ENCODE results near the gene GPC5. TPM values are rescaled to one million over a fixed set of nuclear protein-coding genes. Genes with fewer than 3 reads are reported as not detected.
A peak's percentile ranks its signal among the peaks of the same experiment; 100 is the strongest.
"Not testable (repeated sequence)": the region's sequence is repeated elsewhere in the genome, so short reads cannot be mapped to it uniquely, and the experiment has no call there.

The GPC5 gene
- total RNA-seq, 1 donor from 2014 or later: 6.3 TPM

GRCh38 chr13:91397595-91397994 lies 826 bp upstream of the GPC5 start:
- no peaks in the 10 kb centered on the region for H3K9me3 ChIP-seq (ENCODE audit: control insufficient read depth in 3 of 3, low read length in 3 of 3)
- no peak overlapping the region for H3K27ac ChIP-seq (ENCODE audit: low read depth, low read length)
- H3K36me3 ChIP-seq (ENCODE audit: control insufficient read depth in 3 of 3, insufficient read depth in 3 of 3, low read length in 3 of 3): no peaks in the 10 kb centered on the region
- H3K9ac ChIP-seq (ENCODE audit: low read depth in 1 of 3, low read length in 3 of 3): no peak overlapping the region
- H3K4me1 ChIP-seq (ENCODE audit: control insufficient read depth in 3 of 3, insufficient read depth in 3 of 3, low read length in 3 of 3): peaks cover 8 to 13% (median 11%) of the 10 kb centered on the region in 3 donors
- no peak overlapping the region for H3K4me3 ChIP-seq (ENCODE audit: low read length in 3 of 3)
- H3K27me3 ChIP-seq (ENCODE audit: control insufficient read depth in 3 of 3, insufficient read depth in 3 of 3, low read length in 3 of 3): peaks cover 26 to 34% (median 30%) of the 10 kb centered on the region in 3 donors

GRCh38 chr13:91399189-91400062 lies 1.0 kb downstream of the GPC5 start:
- H3K27ac ChIP-seq (ENCODE audit: low read depth, low read length): no peak overlapping the region
- peaks cover 8 to 13% (median 11%) of the 10 kb centered on the region in 3 donors for H3K4me1 ChIP-seq (ENCODE audit: control insufficient read depth in 3 of 3, insufficient read depth in 3 of 3, low read length in 3 of 3)
- H3K36me3 ChIP-seq (ENCODE audit: control insufficient read depth in 3 of 3, insufficient read depth in 3 of 3, low read length in 3 of 3): no peaks in the 10 kb centered on the region
- no peak overlapping the region for H3K9ac ChIP-seq (ENCODE audit: low read depth in 1 of 3, low read length in 3 of 3)
- H3K9me3 ChIP-seq (ENCODE audit: control insufficient read depth in 3 of 3, low read length in 3 of 3): no peaks in the 10 kb centered on the region
- H3K27me3 ChIP-seq (ENCODE audit: control insufficient read depth in 3 of 3, insufficient read depth in 3 of 3, low read length in 3 of 3): peaks cover 23 to 39% (median 29%) of the 10 kb centered on the region in 3 donors
- peak overlapping the region in 2 of 3 donors; percentile 60 to 66 for H3K4me3 ChIP-seq (ENCODE audit: low read length in 3 of 3)

- Histone ChIP-seq H3K36me3 (ENCODE audit: control insufficient read depth in 3 of 3, insufficient read depth in 3 of 3, low read length in 3 of 3) (no peaks in the 10 kb centered on the region), H3K9me3 (ENCODE audit: control insufficient read depth in 3 of 3, low read length in 3 of 3) (no peaks in the 10 kb centered on the region), H3K27me3 (ENCODE audit: control insufficient read depth in 3 of 3, insufficient read depth in 3 of 3, low read length in 3 of 3) (peaks cover 23 to 33% (median 23%) of the 10 kb centered on the region in 3 donors), H3K9ac (ENCODE audit: low read depth in 1 of 3, low read length in 3 of 3) (no peak overlapping the region), H3K27ac (ENCODE audit: low read depth, low read length) (no peak overlapping the region), H3K4me1 (ENCODE audit: control insufficient read depth in 3 of 3, insufficient read depth in 3 of 3, low read length in 3 of 3) (peaks cover 8 to 13% (median 11%) of the 10 kb centered on the region in 3 donors), H3K4me3 (ENCODE audit: low read length in 3 of 3) (no peak overlapping the region)
Observed at GRCh38 chr13:91400063-91400399, 1.6 kb downstream of the GPC5 start.

DNA sequence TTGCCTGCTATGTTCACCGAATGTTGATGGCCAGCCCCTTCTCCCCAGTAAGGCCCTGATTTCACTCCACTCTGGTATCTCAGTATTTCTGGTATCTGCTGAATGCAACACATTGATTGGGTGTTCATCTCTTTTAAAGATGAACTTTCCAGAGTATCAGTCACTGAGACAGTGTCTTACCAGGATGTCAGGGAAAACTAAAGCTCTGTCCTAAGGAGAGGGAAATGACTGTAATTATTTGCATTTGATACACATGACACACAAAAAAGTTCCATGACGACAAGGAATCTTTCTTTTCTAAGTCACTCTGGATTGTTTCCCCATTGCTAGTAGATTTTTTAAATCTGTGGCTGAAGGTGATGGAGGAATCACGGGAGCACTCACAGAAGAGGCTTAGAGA lies 2.2 kb downstream of the GPC5 start:
- H3K9me3 ChIP-seq (ENCODE audit: control insufficient read depth in 3 of 3, low read length in 3 of 3): no peaks in the 10 kb centered on the region
- no peak overlapping the region for H3K9ac ChIP-seq (ENCODE audit: low read depth in 1 of 3, low read length in 3 of 3)
- peaks cover 22 to 33% (median 23%) of the 10 kb centered on the region in 3 donors for H3K27me3 ChIP-seq (ENCODE audit: control insufficient read depth in 3 of 3, insufficient read depth in 3 of 3, low read length in 3 of 3)
- no peaks in the 10 kb centered on the region for H3K36me3 ChIP-seq (ENCODE audit: control insufficient read depth in 3 of 3, insufficient read depth in 3 of 3, low read length in 3 of 3)
- H3K4me1 ChIP-seq (ENCODE audit: control insufficient read depth in 3 of 3, insufficient read depth in 3 of 3, low read length in 3 of 3): peaks cover 8 to 13% (median 11%) of the 10 kb centered on the region in 3 donors
- no peak overlapping the region for H3K27ac ChIP-seq (ENCODE audit: low read depth, low read length)
- H3K4me3 ChIP-seq (ENCODE audit: low read length in 3 of 3): no peak overlapping the region

GRCh38 chr13:91401920-91402319 lies 3.5 kb downstream of the GPC5 start:
- peaks cover 8 to 13% (median 11%) of the 10 kb centered on the region in 3 donors for H3K4me1 ChIP-seq (ENCODE audit: control insufficient read depth in 3 of 3, insufficient read depth in 3 of 3, low read length in 3 of 3)
- H3K9me3 ChIP-seq (ENCODE audit: control insufficient read depth in 3 of 3, low read length in 3 of 3): no peaks in the 10 kb centered on the region
- H3K36me3 ChIP-seq (ENCODE audit: control insufficient read depth in 3 of 3, insufficient read depth in 3 of 3, low read length in 3 of 3): no peaks in the 10 kb centered on the region
- no peak overlapping the region for H3K27ac ChIP-seq (ENCODE audit: low read depth, low read length)
- peaks cover 20 to 33% (median 23%) of the 10 kb centered on the region in 3 donors for H3K27me3 ChIP-seq (ENCODE audit: control insufficient read depth in 3 of 3, insufficient read depth in 3 of 3, low read length in 3 of 3)
- no peak overlapping the region for H3K9ac ChIP-seq (ENCODE audit: low read depth in 1 of 3, low read length in 3 of 3)
- no peak overlapping the region for H3K4me3 ChIP-seq (ENCODE audit: low read length in 3 of 3)

DNA sequence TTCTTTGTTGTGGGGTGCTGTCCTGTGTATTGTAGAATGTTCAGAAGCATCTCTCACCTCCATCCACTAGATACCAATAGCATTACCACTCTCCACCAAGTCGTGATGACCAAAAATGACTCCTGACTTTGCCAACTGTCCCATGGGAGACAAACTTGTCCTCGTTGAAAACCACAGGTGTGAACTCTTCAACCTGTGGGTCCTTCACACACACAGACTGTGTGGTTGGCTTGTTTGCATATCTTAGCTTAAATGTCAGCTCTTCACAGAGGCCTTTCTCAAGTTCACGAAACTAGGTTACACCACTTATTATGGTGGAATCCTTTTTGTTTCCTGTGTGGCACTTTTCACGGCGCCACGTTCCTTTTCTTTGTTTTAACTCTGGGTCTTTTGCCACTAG lies 6.8 kb downstream of the GPC5 start:
- H3K36me3 ChIP-seq (ENCODE audit: control insufficient read depth in 3 of 3, insufficient read depth in 3 of 3, low read length in 3 of 3): no peaks in the 10 kb centered on the region
- H3K27ac ChIP-seq (ENCODE audit: low read depth, low read length): no peak overlapping the region
- no peaks in the 10 kb centered on the region for H3K9me3 ChIP-seq (ENCODE audit: control insufficient read depth in 3 of 3, low read length in 3 of 3)
- H3K9ac ChIP-seq (ENCODE audit: low read depth in 1 of 3, low read length in 3 of 3): no peak overlapping the region
- peaks cover 2 to 15% (median 9%) of the 10 kb centered on the region in 3 donors for H3K27me3 ChIP-seq (ENCODE audit: control insufficient read depth in 3 of 3, insufficient read depth in 3 of 3, low read length in 3 of 3)
- no peak overlapping the region for H3K4me3 ChIP-seq (ENCODE audit: low read length in 3 of 3)
- no peaks in the 10 kb centered on the region for H3K4me1 ChIP-seq (ENCODE audit: control insufficient read depth in 3 of 3, insufficient read depth in 3 of 3, low read length in 3 of 3)

DNA sequence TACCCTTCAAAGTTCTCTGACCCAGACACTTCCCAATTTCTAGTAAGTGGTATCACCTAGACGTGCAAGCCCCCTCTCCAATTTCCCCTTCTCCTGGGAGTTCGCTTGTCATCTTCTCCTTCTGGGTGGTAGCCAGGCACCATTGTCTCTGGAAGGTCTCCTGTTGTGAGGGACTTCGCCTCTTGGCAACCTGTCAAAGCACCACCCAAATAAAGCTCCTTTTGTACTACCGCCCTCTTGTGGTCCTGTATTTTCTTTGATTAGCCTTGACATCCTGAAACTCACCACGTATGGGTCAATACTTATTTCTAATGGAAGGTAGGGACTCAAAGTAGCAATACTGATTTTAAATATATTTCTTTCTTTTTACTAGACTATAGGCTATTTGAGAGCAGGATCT lies 8.2 kb downstream of the GPC5 start:
- Histone ChIP-seq H3K9ac (ENCODE audit: low read depth in 1 of 3, low read length in 3 of 3) (no peak overlapping the region), H3K27ac (ENCODE audit: low read depth, low read length) (no peak overlapping the region), H3K4me1 (ENCODE audit: control insufficient read depth in 3 of 3, insufficient read depth in 3 of 3, low read length in 3 of 3) (no peaks in the 10 kb centered on the region), H3K36me3 (ENCODE audit: control insufficient read depth in 3 of 3, insufficient read depth in 3 of 3, low read length in 3 of 3) (no peaks in the 10 kb centered on the region), H3K4me3 (ENCODE audit: low read length in 3 of 3) (no peak overlapping the region), H3K27me3 (ENCODE audit: control insufficient read depth in 3 of 3, insufficient read depth in 3 of 3, low read length in 3 of 3) (peaks cover 0 to 12% (median 2%) of the 10 kb centered on the region in 3 donors), H3K9me3 (ENCODE audit: control insufficient read depth in 3 of 3, low read length in 3 of 3) (no peaks in the 10 kb centered on the region)

DNA sequence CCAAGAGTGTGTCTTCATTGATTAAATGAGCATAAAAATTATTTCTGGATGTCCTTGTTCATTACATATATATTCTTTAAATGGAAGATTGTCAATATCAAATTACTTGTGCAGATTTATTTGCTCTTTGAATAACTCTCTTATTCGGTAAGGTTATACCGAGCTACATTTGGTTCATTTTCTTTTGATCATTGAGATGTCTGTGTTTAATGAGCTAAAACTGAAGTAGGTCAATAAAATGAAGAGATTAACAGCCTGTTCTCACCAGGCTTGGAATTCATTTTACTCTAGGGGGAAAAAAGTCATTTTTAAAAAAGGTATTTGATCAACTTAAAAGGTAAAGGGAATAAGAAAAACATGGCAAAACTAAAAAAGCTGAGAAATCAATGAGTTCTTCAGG lies 10.6 kb downstream of the GPC5 start:
- H3K9me3 ChIP-seq (ENCODE audit: control insufficient read depth in 3 of 3, low read length in 3 of 3): no peaks in the 10 kb centered on the region
- H3K27ac ChIP-seq (ENCODE audit: low read depth, low read length): no peak overlapping the region
- no peak overlapping the region for H3K4me3 ChIP-seq (ENCODE audit: low read length in 3 of 3)
- H3K4me1 ChIP-seq (ENCODE audit: control insufficient read depth in 3 of 3, insufficient read depth in 3 of 3, low read length in 3 of 3): no peaks in the 10 kb centered on the region
- no peaks in the 10 kb centered on the region for H3K27me3 ChIP-seq (ENCODE audit: control insufficient read depth in 3 of 3, insufficient read depth in 3 of 3, low read length in 3 of 3)
- H3K9ac ChIP-seq (ENCODE audit: low read depth in 1 of 3, low read length in 3 of 3): no peak overlapping the region
- no peaks in the 10 kb centered on the region for H3K36me3 ChIP-seq (ENCODE audit: control insufficient read depth in 3 of 3, insufficient read depth in 3 of 3, low read length in 3 of 3)

- not testable (repeated sequence) for H3K4me3 ChIP-seq (ENCODE audit: low read length in 3 of 3); H3K36me3 ChIP-seq (ENCODE audit: control insufficient read depth in 3 of 3, insufficient read depth in 3 of 3, low read length in 3 of 3); H3K9ac ChIP-seq (ENCODE audit: low read depth in 1 of 3, low read length in 3 of 3); H3K27me3 ChIP-seq (ENCODE audit: control insufficient read depth in 3 of 3, insufficient read depth in 3 of 3, low read length in 3 of 3); H3K4me1 ChIP-seq (ENCODE audit: control insufficient read depth in 3 of 3, insufficient read depth in 3 of 3, low read length in 3 of 3); H3K27ac ChIP-seq (ENCODE audit: low read depth, low read length); H3K9me3 ChIP-seq (ENCODE audit: control insufficient read depth in 3 of 3, low read length in 3 of 3)
Observed at GRCh38 chr13:91416579-91416978, 18.2 kb downstream of the GPC5 start.

DNA sequence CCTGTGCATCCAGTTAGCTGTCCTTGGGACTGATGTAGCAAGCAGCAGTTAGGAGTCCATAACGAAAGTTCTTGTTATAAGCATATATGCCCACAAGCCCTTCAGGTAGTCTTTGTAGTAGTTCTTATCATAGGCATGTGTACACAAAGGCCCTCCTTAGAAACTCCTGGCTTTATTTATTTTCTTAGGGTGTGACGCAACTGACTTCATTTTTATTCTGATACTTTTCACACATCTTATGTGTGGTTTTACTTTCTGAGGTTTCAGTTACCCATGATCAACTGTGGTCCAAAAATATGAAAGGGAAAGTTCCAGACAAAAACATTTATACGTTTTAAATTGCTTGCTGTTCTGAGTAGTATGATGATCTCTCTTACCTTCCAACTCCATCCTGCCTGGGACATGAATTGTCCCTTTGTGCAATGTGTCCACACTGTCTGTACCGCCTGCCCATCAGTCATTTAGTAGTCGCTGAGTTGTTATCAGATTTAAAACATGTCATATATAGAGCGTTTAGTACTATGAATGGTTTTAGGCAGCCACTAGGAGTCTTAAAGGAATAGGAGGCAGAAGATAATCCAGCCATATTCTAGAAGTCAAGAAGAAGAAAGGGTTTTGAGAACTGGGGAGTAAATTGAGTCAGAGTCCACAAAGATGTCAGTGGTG lies 19.4 kb downstream of the GPC5 start:
- no peaks in the 10 kb centered on the region for H3K27me3 ChIP-seq (ENCODE audit: control insufficient read depth in 3 of 3, insufficient read depth in 3 of 3, low read length in 3 of 3)
- H3K9ac ChIP-seq (ENCODE audit: low read depth in 1 of 3, low read length in 3 of 3): no peak overlapping the region
- no peaks in the 10 kb centered on the region for H3K4me1 ChIP-seq (ENCODE audit: control insufficient read depth in 3 of 3, insufficient read depth in 3 of 3, low read length in 3 of 3)
- no peak overlapping the region for H3K4me3 ChIP-seq (ENCODE audit: low read length in 3 of 3)
- H3K27ac ChIP-seq (ENCODE audit: low read depth, low read length): no peak overlapping the region
- H3K36me3 ChIP-seq (ENCODE audit: control insufficient read depth in 3 of 3, insufficient read depth in 3 of 3, low read length in 3 of 3): no peaks in the 10 kb centered on the region
- no peaks in the 10 kb centered on the region for H3K9me3 ChIP-seq (ENCODE audit: control insufficient read depth in 3 of 3, low read length in 3 of 3)

Measured in skeletal muscle tissue (tissue), 4 donors.